ENCODE results near the gene CNOT1. TPM values are rescaled to one million over a fixed set of nuclear protein-coding genes. Genes with fewer than 3 reads are reported as not detected.

The CNOT1 gene
- total RNA-seq, 2 experiments from 2014 or later, result 245 to 283 TPM

DNA sequence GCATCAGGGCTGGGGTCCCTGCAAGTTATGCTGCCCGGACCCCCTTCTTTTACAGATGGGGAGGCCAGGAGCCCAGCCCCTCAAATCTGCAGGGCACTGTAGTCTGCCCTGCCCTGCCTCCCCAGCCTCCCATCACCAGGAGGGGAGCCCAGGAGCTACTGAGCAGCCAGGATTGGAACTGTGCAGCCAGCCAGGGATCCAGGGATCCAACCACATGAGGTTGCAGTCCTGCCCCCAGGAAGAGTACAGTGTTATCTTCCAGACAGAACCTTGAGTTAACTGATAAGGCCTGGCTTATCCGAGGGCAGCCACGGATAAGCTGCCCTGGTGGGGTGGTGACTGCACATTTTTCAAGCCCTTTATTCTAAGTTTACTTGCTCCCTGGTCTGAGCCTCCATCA lies 141.1 kb downstream of the CNOT1 start:
- Mint-ChIP-seq H3K9me3 (no peaks in the 10 kb centered on the region), H3K4me1 (peaks cover 3% of the 10 kb centered on the region), H3K4me3 (no peak overlapping the region), H3K36me3 (ENCODE audit: low read depth) (no peaks in the 10 kb centered on the region), H3K27ac (no peak overlapping the region), H3K27me3 (peaks cover 1% of the 10 kb centered on the region)
- POLR2A ChIA-PET, result no interaction called here
- no peak for DNase-seq
- CTCF ChIA-PET, result interaction anchor here (0.6 to 2.5 kb wide), 7 partner anchors 13 to 164 kb away, joined by 3 to 40 read pairs (median 3); no protein-coding TSS in a partner anchor

DNA sequence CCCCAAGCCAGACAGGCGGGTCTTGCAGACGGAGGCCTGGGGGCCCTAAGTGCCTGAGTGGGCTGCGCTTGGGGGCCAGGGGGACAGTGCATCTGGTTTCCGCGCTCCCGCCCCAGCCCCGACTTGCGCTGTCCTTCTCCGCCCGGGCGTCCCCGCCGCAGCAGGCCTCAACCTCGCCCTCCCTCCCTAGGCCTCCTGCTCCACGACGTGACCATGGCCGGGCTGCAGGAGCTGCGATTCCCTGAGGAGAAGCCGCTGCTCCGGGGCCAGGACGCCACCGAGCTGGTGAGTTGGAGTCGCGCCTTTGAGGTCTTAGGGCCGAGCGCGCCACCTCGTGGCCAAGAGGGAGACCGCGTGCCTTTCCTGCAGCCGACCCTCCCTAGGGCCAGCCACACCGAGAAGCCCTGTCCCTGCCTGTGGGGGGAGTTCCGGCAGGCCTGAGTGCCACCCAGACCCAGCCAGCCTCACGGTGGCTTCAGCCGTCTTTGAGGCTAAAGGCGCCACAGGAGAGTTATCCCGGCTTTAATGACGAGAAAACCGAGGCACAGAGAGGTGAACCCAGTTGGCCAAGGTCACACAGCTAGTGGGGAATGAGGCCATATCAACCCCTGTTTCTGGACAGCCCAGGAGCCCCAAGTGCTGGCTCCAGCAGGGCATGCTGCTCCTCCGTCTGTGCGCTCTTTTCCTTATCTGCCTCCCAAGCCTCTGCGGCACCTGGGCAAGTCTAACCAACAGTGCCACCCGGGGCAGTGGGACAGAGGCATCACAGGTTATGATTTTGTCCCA lies 141.9 kb downstream of the CNOT1 start:
- Mint-ChIP-seq H3K4me3 (no peak overlapping the region), H3K27ac (no peak overlapping the region), H3K36me3 (ENCODE audit: low read depth) (no peaks in the 10 kb centered on the region)

DNA sequence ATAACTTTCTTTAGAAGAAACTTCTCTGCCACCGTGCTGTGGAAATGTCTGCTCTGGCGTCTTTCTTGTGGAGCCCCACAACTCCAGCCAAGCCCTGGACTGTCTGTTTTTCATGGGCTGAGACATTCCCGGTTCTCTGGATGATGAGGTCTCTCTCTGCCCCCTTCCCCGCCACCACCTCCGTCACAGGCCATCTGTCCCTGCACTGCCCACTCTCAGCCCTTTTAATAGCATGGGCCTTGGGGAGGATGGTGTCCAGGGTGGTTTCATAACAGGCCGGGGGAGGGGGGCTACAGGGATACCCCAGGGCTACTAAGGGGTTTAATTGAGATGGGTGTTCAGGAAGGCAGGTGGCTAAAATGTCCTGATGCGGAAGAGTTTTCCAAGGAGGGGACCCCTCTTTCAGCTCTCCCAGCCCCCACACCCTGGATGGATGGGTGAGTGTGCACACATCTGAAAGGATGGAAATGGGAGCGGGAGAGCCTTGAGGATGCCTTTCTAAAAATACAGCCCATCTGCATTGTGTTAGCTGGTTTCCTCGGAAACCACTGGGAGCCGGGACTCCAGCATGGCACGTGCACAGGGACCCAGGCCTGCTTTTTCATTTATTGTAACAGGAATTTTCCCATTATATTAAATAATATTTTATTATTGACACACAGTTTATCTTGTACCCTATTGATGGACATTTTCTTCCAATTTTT lies 144.3 kb downstream of the CNOT1 start:
- Mint-ChIP-seq H3K4me1 (peaks cover 3% of the 10 kb centered on the region), H3K36me3 (ENCODE audit: low read depth) (no peaks in the 10 kb centered on the region), H3K4me3 (no peak overlapping the region), H3K9me3 (no peaks in the 10 kb centered on the region), H3K27ac (no peak overlapping the region), H3K27me3 (peaks cover 1% of the 10 kb centered on the region)
- ChIA-PET CTCF (interaction anchor here (0.6 to 3.0 kb wide), 4 partner anchors 11 to 148 kb away, joined by 3 to 19 read pairs (median 4); no protein-coding TSS in a partner anchor), POLR2A (no interaction called here)
- no peak for DNase-seq

More for the DNA sequence above, 141.9 kb downstream of the CNOT1 start:
- Mint-ChIP-seq H3K4me1 (peaks cover 3% of the 10 kb centered on the region), H3K9me3 (no peaks in the 10 kb centered on the region), H3K27me3 (peaks cover 1% of the 10 kb centered on the region)
- POLR2A ChIA-PET, result no interaction called here
- CTCF ChIA-PET, result interaction anchor here (0.6 to 2.5 kb wide), 11 partner anchors 11 to 1222 kb away, joined by 3 to 40 read pairs (median 4); no protein-coding TSS in a partner anchor
- DNase-seq, result peak; percentile 74

DNA sequence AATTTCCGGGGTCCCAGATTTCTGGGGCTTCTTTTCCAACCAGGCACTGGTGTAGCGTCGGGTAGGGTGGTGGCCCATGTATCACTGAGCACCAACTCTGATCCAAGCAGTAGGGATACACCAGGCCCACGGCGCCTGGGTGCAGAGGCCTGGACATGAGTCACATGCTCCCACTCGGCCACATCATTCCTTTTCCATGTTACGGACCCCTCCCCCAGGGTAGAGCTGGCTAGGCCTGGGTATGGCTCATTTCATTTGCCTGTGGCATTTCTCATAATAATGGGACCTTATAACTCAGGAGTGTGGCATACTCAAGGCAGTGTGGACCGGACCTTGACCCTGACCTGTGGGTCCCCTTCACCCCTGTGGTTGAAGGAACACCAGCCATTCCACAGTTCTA lies 147.7 kb downstream of the CNOT1 start:
- Mint-ChIP-seq H3K27me3 (peaks cover 1% of the 10 kb centered on the region), H3K27ac (no peak overlapping the region), H3K9me3 (no peaks in the 10 kb centered on the region), H3K4me1 (no peaks in the 10 kb centered on the region), H3K4me3 (no peak overlapping the region), H3K36me3 (ENCODE audit: low read depth) (no peaks in the 10 kb centered on the region)
- ChIA-PET POLR2A (no interaction called here), CTCF (no interaction called here)
- no peak for DNase-seq

DNA sequence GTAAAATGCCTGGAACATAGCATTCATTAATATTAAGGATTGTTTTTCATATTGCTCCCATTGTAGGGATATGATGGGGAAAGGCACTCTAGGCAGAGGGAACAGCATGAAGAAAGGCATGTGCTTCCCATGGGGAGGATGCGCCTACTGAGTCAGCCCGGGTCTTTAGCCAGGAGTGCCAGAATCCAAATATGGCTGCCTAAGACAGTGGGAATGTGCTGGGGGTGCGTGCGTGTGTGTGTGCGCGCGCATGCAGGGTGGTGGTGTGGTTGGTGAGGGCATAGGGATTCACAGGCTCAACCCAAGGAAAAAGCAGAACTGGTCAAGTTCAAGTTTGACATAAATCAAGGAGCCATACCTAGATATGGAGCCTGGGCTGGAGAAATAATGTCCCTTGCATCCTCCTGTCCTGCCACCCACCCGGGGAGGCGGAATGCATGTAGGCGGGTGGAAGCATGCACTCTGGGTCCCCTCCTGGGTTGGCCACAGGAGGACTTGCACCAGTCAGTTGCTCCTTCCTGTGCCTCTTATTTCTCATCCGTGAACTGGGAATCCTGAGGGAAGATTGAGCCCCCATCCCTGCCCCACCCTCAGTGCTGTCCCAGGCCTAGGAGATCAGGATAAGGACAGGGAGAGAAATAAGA lies 148.3 kb downstream of the CNOT1 start:
- Mint-ChIP-seq H3K27ac (no peak overlapping the region), H3K36me3 (ENCODE audit: low read depth) (no peaks in the 10 kb centered on the region), H3K27me3 (no peaks in the 10 kb centered on the region), H3K4me3 (no peak overlapping the region), H3K4me1 (no peaks in the 10 kb centered on the region), H3K9me3 (no peaks in the 10 kb centered on the region)
- ChIA-PET CTCF (interaction anchor here (0.7 kb wide), 1 partner anchor 144 kb away, joined by 3 read pairs; no protein-coding TSS in a partner anchor), POLR2A (no interaction called here)
- no peak for DNase-seq

DNA sequence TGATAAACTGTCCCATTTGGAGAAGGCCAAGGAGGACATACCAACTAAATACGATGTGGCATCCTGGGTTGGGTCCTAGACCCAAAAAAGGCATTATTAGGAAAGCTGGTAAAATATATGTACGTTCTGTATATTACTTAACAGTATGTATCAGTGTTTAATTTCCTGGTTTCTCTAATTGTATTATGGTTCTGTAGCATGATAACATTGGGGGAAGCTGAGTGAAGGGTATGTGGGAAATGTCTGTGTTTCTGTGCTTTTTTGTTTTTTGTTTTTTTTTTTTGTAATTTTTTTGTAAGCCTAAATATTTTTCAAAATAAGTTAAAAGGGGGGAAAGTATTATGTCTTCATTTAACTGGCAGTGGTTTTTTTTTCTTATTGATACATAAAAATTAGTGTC lies 151.2 kb downstream of the CNOT1 start:
- peaks cover 8% of the 10 kb centered on the region for H3K27me3 Mint-ChIP-seq
- H3K9me3 Mint-ChIP-seq, result no peaks in the 10 kb centered on the region
- H3K27ac Mint-ChIP-seq, result no peak overlapping the region
- no peak for DNase-seq
- H3K4me1 Mint-ChIP-seq, result no peaks in the 10 kb centered on the region
- no peaks in the 10 kb centered on the region for H3K36me3 Mint-ChIP-seq (ENCODE audit: low read depth)
- no peak overlapping the region for H3K4me3 Mint-ChIP-seq
- ChIA-PET POLR2A (no interaction called here), CTCF (interaction anchor here (0.7 kb wide), 1 partner anchor 1961 kb away, joined by 3 read pairs; no protein-coding TSS in a partner anchor)

DNA sequence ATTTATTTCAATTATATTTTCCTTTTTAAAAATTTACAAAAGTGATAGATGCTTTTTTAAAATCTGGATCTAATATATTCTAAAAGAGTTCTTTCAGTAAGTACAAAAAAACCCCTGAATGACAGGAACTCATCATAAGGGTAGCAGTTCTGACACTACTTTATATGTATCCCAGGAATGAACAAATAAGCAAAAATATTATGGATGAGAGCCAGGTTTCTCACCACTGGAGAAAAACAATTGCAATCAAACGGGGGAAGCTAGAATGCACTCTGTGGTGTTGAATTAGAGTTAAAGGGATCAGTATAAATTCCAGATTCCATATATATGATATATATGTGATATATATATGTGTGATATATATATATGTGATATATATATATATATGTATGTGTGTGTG lies 152.8 kb downstream of the CNOT1 start:
- Mint-ChIP-seq H3K9me3 (no peaks in the 10 kb centered on the region), H3K4me3 (no peak overlapping the region), H3K36me3 (ENCODE audit: low read depth) (no peaks in the 10 kb centered on the region), H3K27ac (no peak overlapping the region), H3K4me1 (no peaks in the 10 kb centered on the region), H3K27me3 (peaks cover 8% of the 10 kb centered on the region)
- POLR2A ChIA-PET, result no interaction called here
- CTCF ChIA-PET, result interaction anchor here (1.0 kb wide), 1 partner anchor 11 kb away, joined by 4 read pairs; no protein-coding TSS in a partner anchor
- no peak for DNase-seq

DNA sequence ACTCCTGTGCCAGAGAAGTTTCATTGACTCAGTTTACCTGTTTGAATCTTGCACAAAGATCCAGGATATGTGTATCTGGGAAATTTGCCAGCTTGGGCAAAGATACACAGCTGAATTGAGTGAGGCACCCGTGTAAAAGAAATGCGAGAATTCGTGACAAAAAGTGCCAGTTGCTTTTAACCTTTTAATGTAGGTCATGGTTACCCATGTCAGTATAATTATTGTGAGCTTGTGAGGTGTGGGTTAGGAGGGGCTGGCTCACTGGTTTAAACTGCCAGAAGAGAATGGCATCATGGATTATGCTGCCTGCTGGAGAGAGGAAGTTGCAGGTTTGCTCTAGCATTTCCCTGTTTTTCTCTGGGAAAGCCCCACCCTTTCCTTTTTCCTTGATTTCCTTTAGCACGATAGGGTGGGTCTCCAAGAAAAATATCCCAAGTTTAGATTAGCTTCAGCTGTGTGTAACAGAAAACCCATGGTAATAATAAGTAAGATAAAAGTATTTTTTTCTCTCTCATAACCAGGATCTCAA lies 154.5 kb downstream of the CNOT1 start:
- Mint-ChIP-seq H3K9me3 (no peaks in the 10 kb centered on the region), H3K27ac (no peak overlapping the region), H3K4me1 (no peaks in the 10 kb centered on the region), H3K4me3 (no peak overlapping the region), H3K27me3 (peaks cover 13% of the 10 kb centered on the region), H3K36me3 (ENCODE audit: low read depth) (no peaks in the 10 kb centered on the region)
- no peak for DNase-seq
- POLR2A ChIA-PET, result no interaction called here
- CTCF ChIA-PET, result interaction anchor here (0.8 to 1.3 kb wide), 2 partner anchors 11 to 14 kb away, joined by 3 to 4 read pairs; no protein-coding TSS in a partner anchor

DNA sequence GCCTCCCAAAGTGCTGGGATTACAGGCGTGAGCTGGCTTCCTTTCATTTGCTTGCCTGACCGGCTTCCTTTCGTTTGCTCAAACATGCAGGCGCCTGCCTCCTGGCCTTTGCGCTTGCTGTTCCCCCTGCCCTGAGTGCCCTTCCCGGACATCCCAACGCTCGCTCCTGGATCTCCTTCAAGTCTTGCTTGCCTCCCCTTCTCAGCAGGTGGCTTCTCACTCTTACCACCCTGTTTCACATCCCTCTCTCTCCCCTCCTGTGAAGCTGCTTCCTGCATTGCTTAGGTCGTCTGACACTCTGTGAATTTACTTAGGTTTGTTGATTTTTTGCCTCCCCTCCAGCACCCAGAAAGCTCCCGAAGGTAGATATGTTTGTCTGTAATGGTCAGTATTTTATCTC lies 155.3 kb downstream of the CNOT1 start:
- peaks cover 18% of the 10 kb centered on the region for H3K27me3 Mint-ChIP-seq
- H3K36me3 Mint-ChIP-seq (ENCODE audit: low read depth), result no peaks in the 10 kb centered on the region
- no peak overlapping the region for H3K27ac Mint-ChIP-seq
- H3K4me3 Mint-ChIP-seq, result no peak overlapping the region
- CTCF ChIA-PET, result interaction anchor here (1.3 kb wide), 1 partner anchor 12 kb away, joined by 4 read pairs; no protein-coding TSS in a partner anchor
- no peak for DNase-seq
- POLR2A ChIA-PET, result no interaction called here
- H3K9me3 Mint-ChIP-seq, result no peaks in the 10 kb centered on the region
- H3K4me1 Mint-ChIP-seq, result no peaks in the 10 kb centered on the region

DNA sequence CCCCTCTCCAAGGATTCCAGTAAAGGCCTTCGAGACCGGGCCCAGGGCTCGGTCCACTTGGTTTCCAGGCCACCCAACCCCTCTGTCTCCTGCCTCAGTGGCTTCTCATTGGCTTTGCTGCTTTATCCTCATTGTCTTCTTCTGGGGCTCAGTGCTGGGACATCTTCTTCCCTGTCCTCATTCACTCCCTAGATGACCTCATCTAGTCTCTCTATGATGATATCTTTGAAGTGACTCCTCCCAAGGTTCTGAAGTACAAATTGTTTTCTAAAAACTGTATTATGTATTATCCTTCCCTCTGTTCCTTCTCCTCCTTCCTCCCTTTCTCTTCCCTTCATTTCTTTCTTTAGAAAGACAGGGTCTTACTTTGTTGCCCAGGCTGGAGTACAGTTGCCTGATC lies 156.8 kb downstream of the CNOT1 start:
- H3K9me3 Mint-ChIP-seq, result no peaks in the 10 kb centered on the region
- no peaks in the 10 kb centered on the region for H3K4me1 Mint-ChIP-seq
- peaks cover 21% of the 10 kb centered on the region for H3K27me3 Mint-ChIP-seq
- H3K36me3 Mint-ChIP-seq (ENCODE audit: low read depth), result no peaks in the 10 kb centered on the region
- POLR2A ChIA-PET, result interaction anchor here (0.6 kb wide), 1 partner anchor 92 kb away, joined by 3 read pairs; no protein-coding TSS in a partner anchor
- no peak for DNase-seq
- no peak overlapping the region for H3K27ac Mint-ChIP-seq
- H3K4me3 Mint-ChIP-seq, result no peak overlapping the region
- CTCF ChIA-PET, result interaction anchor here (0.9 to 2.9 kb wide), 3 partner anchors 14 to 16 kb away, joined by 3 to 9 read pairs (median 3); no protein-coding TSS in a partner anchor

DNA sequence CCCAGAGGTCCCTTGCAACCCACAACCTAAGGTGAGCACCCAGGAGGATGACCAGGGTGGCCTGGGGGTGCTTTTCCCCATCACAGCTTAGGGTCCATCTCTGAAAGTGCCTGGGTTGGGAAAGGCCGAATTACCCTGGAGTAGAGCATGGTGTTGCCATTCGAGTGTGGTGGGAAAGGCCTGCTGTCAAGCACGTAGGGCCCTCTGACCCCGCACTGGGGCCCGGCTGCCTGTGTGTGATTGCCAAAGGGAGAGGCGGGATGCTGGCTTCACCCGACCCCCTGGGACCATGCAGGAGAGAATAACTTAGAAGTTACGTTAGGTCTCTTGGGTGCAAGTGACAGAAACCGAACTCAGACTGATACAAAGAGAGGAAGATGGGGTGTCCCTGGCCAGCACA lies 157.4 kb downstream of the CNOT1 start:
- no peak for DNase-seq
- H3K36me3 Mint-ChIP-seq (ENCODE audit: low read depth), result no peaks in the 10 kb centered on the region
- H3K4me3 Mint-ChIP-seq, result no peak overlapping the region
- no peak overlapping the region for H3K27ac Mint-ChIP-seq
- ChIA-PET CTCF (interaction anchor here (2.9 kb wide), 1 partner anchor 15 kb away, joined by 9 read pairs; no protein-coding TSS in a partner anchor), POLR2A (interaction anchor here (0.6 kb wide), 1 partner anchor 92 kb away, joined by 3 read pairs; no protein-coding TSS in a partner anchor)
- no peaks in the 10 kb centered on the region for H3K9me3 Mint-ChIP-seq
- H3K27me3 Mint-ChIP-seq, result peaks cover 26% of the 10 kb centered on the region
- H3K4me1 Mint-ChIP-seq, result no peaks in the 10 kb centered on the region

DNA sequence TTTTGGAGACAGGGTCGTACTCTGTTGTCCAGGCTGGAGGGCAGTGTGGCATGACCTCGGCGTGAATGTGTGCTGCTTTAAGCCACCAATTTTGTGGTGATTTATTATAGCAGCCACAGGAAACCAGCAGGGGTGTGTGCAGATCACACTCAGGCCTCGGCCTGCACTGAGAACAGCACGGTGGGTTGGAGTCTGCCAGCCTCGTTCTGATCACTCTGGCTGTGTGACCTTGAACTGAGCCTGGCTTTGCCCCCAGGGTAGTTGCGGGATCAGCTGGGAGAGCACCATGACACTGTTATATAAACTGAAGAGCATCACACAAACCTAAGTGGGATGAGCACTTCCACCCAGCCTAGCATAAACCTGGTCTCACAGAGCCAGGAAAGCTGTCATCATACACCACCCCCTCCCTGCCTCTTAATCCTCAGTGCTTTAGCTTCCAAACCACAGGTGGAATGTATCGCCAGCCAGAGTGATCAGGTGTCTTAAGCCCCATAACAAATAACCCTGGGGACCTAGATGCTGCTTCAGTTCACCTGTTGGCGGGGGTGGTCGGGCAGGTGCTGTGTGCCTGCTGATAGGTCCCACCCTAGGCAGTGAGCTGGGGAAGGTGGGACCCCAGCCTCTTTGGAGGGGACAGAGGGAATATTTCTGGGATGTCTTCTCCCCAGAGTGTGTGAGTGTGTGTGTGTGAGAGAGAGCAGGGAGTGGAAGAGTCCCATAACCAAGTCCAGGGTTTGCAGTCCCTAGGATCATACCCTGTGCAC lies 158.2 kb downstream of the CNOT1 start:
- ChIA-PET POLR2A (no interaction called here), CTCF (interaction anchor here (0.8 to 2.9 kb wide), 2 partner anchors 14 to 16 kb away, joined by 3 to 9 read pairs; no protein-coding TSS in a partner anchor)
- no peak for DNase-seq
- H3K4me1 Mint-ChIP-seq, result no peaks in the 10 kb centered on the region
- no peak overlapping the region for H3K27ac Mint-ChIP-seq
- no peak overlapping the region for H3K4me3 Mint-ChIP-seq
- H3K27me3 Mint-ChIP-seq, result peaks cover 32% of the 10 kb centered on the region
- no peaks in the 10 kb centered on the region for H3K36me3 Mint-ChIP-seq (ENCODE audit: low read depth)
- no peaks in the 10 kb centered on the region for H3K9me3 Mint-ChIP-seq

Measured in activated CD4-positive, alpha-beta T cell treated with anti-CD3 and anti-CD28 coated beads, Interleukin-2, amount 10 ng/mL, durations not matched to agents 7 days and 5 days (primary cell).